Neuronal stem cell (in vitro differentiated cells): ENCODE results near the gene OSBPL2.

Experiments
- DNase-seq: peaks from one replicate; pipeline ENCODE4 v3.0.0-alpha.2; 2013; ENCODE audit warnings: low spot score
- H2AFZ ChIP-seq: one replicate; pipeline ENCODE4 v1.6.1; 2013; ENCODE audit warnings: mild to moderate bottlenecking, low read length, inconsistent platforms
- H2AK5ac ChIP-seq: 2 replicates; pipeline ENCODE4 v1.6.1; 2013; ENCODE audit warnings: low read depth, mild to moderate bottlenecking, inconsistent platforms, low read length, moderate library complexity, mixed read lengths
- H2BK120ac ChIP-seq: 2 replicates; pipeline ENCODE4 v1.6.1; 2013; ENCODE audit warnings: low read depth, mild to moderate bottlenecking, inconsistent platforms, low read length, moderate library complexity, mixed read lengths
- H2BK12ac ChIP-seq: one replicate; pipeline ENCODE4 v1.6.1; 2013; ENCODE audit warnings: low read length, inconsistent platforms
- H2BK15ac ChIP-seq: 2 replicates; pipeline ENCODE4 v1.6.1; 2013; ENCODE audit warnings: mild to moderate bottlenecking, low read length, inconsistent platforms, mixed read lengths
- H2BK5ac ChIP-seq: one replicate; pipeline ENCODE4 v1.6.1; 2013; ENCODE audit warnings: inconsistent platforms, mild to moderate bottlenecking, low read length, moderate library complexity
- H3K14ac ChIP-seq: one replicate; pipeline ENCODE4 v1.6.1; 2013; ENCODE audit warnings: low read length, inconsistent platforms
- H3K18ac ChIP-seq: 2 replicates; pipeline ENCODE4 v1.6.1; 2013; ENCODE audit warnings: low read length, inconsistent platforms
- H3K23ac ChIP-seq: 2 replicates; pipeline ENCODE4 v1.6.1; 2013; ENCODE audit warnings: low read depth, mild to moderate bottlenecking, mixed read lengths, low read length, inconsistent platforms; ENCODE audit not compliant: poor library complexity
- H3K27ac ChIP-seq: replicated peaks from 3 replicates; pipeline ENCODE4 v1.5.1; 2013; ENCODE audit warnings: low read length, inconsistent platforms
- H3K27me3 ChIP-seq, 3 experiments: 2 replicates each; pipeline ENCODE4 v1.6.1; 2013; ENCODE audit warnings: low read length in 3 of 3, mild to moderate bottlenecking in 2 of 3, inconsistent platforms in 1 of 3, low read depth in 1 of 3, mixed read lengths in 1 of 3, moderate library complexity in 1 of 3; ENCODE audit not compliant: control insufficient read depth in 3 of 3, insufficient read depth in 3 of 3
- H3K36me3 ChIP-seq, 2 donors: replicated peaks in 1 of 2; 2 replicates each; pipeline ENCODE4 v1.6.1; 2013; ENCODE audit warnings: low read length in 2 of 2; ENCODE audit not compliant: control insufficient read depth in 2 of 2, insufficient read depth in 2 of 2
- H3K4ac ChIP-seq: 2 replicates; pipeline ENCODE4 v1.6.1; 2013; ENCODE audit warnings: inconsistent platforms, mild to moderate bottlenecking, low read length, moderate library complexity
- H3K4me1 ChIP-seq, 2 donors: 1 replicate in 1 of 2; 2 replicates in 1 of 2; pipeline ENCODE4 v1.6.1; 2013; ENCODE audit warnings: low read length in 2 of 2, low read depth in 1 of 2; ENCODE audit not compliant: control insufficient read depth in 2 of 2, insufficient read depth in 1 of 2
- H3K4me2 ChIP-seq: one replicate; pipeline ENCODE4 v1.6.1; 2013; ENCODE audit warnings: mild to moderate bottlenecking, low read length, inconsistent platforms; ENCODE audit not compliant: insufficient read depth, poor library complexity, severe bottlenecking
- H3K4me3 ChIP-seq, 2 donors: 2 replicates each; pipeline ENCODE4 v1.5.1; 2013; ENCODE audit warnings: low read length in 2 of 2, mild to moderate bottlenecking in 2 of 2, inconsistent platforms in 1 of 2, moderate library complexity in 1 of 2
- H3K79me1 ChIP-seq: one replicate; pipeline ENCODE4 v1.6.1; 2013; ENCODE audit warnings: low read depth, mild to moderate bottlenecking, inconsistent platforms, low read length, moderate library complexity
- H3K9ac ChIP-seq: one replicate; pipeline ENCODE4 v1.6.1; 2013; ENCODE audit warnings: mild to moderate bottlenecking, low read depth, low read length, inconsistent platforms; ENCODE audit not compliant: poor library complexity
- H3K9me3 ChIP-seq, 2 donors: replicated peaks in 1 of 2; 2 replicates each; pipeline versions ENCODE3 to v1.6.1; 2013; ENCODE audit warnings: low read length in 2 of 2, mild to moderate bottlenecking in 2 of 2, inconsistent platforms in 1 of 2, low read depth in 1 of 2, mixed read lengths in 1 of 2, moderate library complexity in 1 of 2; ENCODE audit not compliant: control insufficient read depth in 2 of 2, insufficient read depth in 1 of 2
- H4K8ac ChIP-seq: one replicate; pipeline ENCODE4 v1.6.1; 2013; ENCODE audit warnings: low read depth, mild to moderate bottlenecking, inconsistent platforms, low read length, moderate library complexity
- H4K91ac ChIP-seq: one replicate; pipeline ENCODE4 v1.6.1; 2013; ENCODE audit warnings: low read length, low read depth, mild to moderate bottlenecking, inconsistent platforms; ENCODE audit not compliant: poor library complexity
- WGBS, 2 donors: extraction: QIAGEN DNeasy Blood & Tissue Kit; methylation state at CpG; one replicate each; pipeline ENCODE4 v1.1.7; 2013; ENCODE audit warnings: missing lambda C conversion rate in 2 of 2, mixed read lengths in 1 of 2; ENCODE audit not compliant: insufficient read length in 2 of 2, insufficient replicate concordance in 1 of 2; ENCODE audit errors: extremely low coverage in 2 of 2; 5-methylcytosine and 5-hydroxymethylcytosine counted together

The OSBPL2 gene

DNA sequence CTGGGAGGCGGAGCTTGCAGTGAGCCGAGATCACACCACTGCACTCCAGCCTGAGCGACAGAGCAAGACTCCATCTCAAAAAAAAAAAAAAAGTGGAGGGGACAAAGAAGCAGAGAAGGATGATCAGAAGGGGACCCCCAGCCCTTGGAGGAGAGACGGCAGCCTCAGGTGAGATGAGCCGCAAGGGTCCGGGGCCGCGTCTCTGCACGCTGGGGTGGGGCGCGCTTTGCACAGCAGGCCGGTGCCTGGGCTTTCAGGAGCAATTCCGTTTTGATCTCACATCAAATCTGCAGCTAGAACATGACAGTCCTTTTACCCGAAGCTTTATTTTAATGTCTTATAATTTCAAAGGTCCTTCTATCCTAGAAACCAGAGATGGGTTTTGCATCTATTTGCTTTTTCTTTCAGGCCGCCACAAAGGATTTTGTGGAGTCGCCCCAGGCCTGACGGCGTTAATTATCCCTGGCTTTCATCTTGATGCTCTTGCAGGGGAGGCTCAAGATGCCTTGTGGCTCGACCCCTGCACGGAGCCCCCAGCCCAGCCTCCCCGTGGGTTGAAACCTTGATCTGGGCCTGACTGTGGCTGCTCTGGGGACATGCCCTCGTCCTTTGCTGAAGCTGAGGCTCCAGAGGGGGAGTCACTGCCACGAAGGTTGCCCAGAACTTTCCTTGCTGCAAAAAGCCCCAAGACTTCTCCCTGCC is 35.5 kb upstream of the OSBPL2 start:
- Histone ChIP-seq H3K4me3 (no peak overlapping the region), H3K27me3 (no peaks in the 10 kb centered on the region), H3K23ac (no peak overlapping the region), H2AFZ (no peak overlapping the region), H3K4me1 (peaks cover 0 to under 1% of the 10 kb centered on the region in 2 donors), H2AK5ac (no peak overlapping the region), H3K9me3 (peaks cover 0 to 2% of the 10 kb centered on the region in 2 donors), H2BK120ac (no peak overlapping the region), H3K14ac (no peak overlapping the region), H3K36me3 (peaks cover 26 to 47% of the 10 kb centered on the region in 2 donors), H3K4ac (no peak overlapping the region), H2BK5ac (no peak overlapping the region), H3K9ac (no peak overlapping the region), H3K27ac (no peak overlapping the region), H4K8ac (no peak overlapping the region), H4K91ac (no peak overlapping the region), H2BK12ac (no peak overlapping the region), H3K79me1 (peaks cover 4% of the 10 kb centered on the region), H3K4me2 (no peak overlapping the region), H3K18ac (no peak overlapping the region), H2BK15ac (no peak overlapping the region)
- WGBS, 2 donors: no CpG with 5 or more reads among the region's 23 CpGs
- DNase-seq: no peak

DNA sequence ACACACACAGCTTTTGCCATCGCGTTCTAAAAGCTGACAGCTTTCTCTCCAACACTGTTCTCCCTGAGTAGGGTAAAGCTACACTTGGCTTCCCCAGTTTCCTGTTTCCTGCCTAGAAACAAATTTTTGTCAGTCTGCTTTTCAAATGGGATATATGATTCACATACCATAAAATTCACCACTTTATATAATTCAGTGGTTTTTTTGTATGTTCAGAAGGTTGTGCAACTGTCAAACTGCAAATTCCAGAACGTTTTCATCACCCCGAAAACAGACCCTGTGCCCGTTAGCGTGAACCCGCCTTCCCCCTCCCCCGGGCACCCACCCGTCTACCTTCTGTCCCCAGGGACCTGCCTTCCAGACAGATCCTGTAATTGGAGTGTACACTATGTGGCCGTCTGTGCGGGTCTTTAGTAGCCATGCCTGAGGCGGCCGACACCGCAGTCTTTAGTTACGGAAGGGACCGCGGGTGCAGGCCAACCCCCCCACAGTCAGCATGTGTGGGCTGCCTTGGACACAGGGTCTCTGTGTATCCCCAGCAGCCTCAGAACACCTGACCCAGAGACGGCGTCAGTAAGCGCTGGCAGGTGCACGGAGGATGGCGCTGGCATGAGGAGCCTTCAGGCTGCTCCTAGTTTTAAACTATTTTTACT is 34.8 kb upstream of the OSBPL2 start:
- no peak for DNase-seq
- no peak overlapping the region for H3K18ac ChIP-seq
- no peaks in the 10 kb centered on the region for H3K27me3 ChIP-seq
- no peak overlapping the region for H3K4ac ChIP-seq
- H2BK5ac ChIP-seq: no peak overlapping the region
- peaks cover 0 to 2% of the 10 kb centered on the region in 2 donors for H3K9me3 ChIP-seq
- no peak overlapping the region for H3K23ac ChIP-seq
- H3K79me1 ChIP-seq: peaks cover 3% of the 10 kb centered on the region
- H2BK12ac ChIP-seq: no peak overlapping the region
- no CpG with 5 or more reads among the region's 22 CpGs for WGBS, 2 donors
- no peak overlapping the region for H3K27ac ChIP-seq
- H2BK120ac ChIP-seq: no peak overlapping the region
- no peak overlapping the region for H4K91ac ChIP-seq
- H3K36me3 ChIP-seq: peaks cover 20 to 40% of the 10 kb centered on the region in 2 donors
- peaks cover 0 to 2% of the 10 kb centered on the region in 2 donors for H3K4me1 ChIP-seq
- no peak overlapping the region for H2BK15ac ChIP-seq
- no peak overlapping the region for H2AK5ac ChIP-seq
- H3K4me3 ChIP-seq: no peak overlapping the region
- H4K8ac ChIP-seq: no peak overlapping the region
- H3K4me2 ChIP-seq: no peak overlapping the region
- no peak overlapping the region for H2AFZ ChIP-seq
- H3K9ac ChIP-seq: peak overlapping the region; percentile 63
- no peak overlapping the region for H3K14ac ChIP-seq

DNA sequence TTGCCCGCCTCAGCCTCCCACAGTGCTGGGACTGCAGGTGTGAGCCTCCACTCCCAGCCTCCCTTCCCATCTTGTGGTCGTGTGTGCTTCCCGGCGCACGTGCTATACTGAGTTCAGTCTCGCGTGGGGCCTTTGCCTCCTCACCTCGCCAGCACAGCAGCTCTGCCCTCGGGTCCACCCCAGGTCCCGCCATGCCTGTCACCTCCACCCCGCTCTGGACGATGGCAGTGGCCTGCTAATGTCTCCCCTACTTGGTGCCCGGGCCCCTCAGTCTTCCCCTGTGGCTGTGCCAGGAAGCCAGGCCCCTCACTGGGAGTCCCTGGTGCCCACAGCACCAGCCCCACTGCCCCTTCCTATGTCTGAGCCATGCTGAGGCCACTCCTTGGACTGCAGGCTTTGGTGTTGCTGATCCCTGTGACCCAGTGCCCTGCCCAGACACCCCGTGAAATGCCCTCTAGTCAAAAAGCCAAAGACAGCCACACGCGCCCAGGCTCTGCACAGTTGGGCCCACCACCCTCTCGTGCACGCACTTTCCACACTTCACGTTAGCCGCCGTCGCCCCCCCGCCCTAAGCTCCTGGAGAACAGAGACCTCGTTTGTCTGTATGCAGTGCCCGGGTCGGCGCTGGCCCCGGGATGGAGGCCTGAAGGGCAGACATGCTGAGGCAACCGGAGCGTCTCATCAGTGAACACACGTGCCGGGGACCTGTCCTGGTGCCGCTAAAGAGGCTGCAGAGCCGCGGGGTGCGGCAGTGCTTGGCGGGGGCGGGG is 32.5 kb upstream of the OSBPL2 start:
- no peak overlapping the region for H4K91ac ChIP-seq

DNA sequence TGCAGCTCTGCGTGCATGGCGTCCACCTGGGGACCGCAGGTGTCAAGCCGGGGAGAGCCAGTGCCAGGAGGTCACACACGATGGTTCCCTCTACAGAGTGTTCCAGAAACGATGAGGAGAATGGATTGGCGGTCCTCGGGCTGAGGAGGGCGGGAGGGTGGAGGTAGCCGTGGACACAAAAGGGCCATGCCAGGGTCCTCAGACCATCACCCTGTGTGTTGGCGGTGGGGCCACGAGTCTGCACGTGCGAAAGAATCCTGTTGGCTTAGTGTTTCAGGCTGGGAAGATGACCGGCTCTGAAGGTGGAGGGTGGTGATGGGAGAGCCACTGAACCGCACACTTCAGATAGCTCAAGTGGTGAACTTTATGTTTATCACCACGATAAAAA is 31.9 kb upstream of the OSBPL2 start:
- no peak overlapping the region for H3K4me2 ChIP-seq
- H3K23ac ChIP-seq: no peak overlapping the region
- peak overlapping the region; percentile 65 for H4K8ac ChIP-seq
- H3K9me3 ChIP-seq: peaks cover 0 to 2% of the 10 kb centered on the region in 2 donors
- H2BK5ac ChIP-seq: peak overlapping the region; percentile 24
- no peak overlapping the region for H2AFZ ChIP-seq
- no peak overlapping the region for H3K9ac ChIP-seq
- no peak overlapping the region for H3K18ac ChIP-seq
- H2BK15ac ChIP-seq: no peak overlapping the region
- no peak overlapping the region for H3K14ac ChIP-seq
- no CpG with 5 or more reads among the region's 17 CpGs for WGBS, 2 donors
- peak overlapping the region; percentile 3 for H2BK12ac ChIP-seq
- H3K4me1 ChIP-seq: peaks cover 3 to 6% of the 10 kb centered on the region in 2 donors
- no peak for DNase-seq
- H3K79me1 ChIP-seq: peaks cover 1% of the 10 kb centered on the region
- peaks cover 10 to 15% of the 10 kb centered on the region in 2 donors for H3K36me3 ChIP-seq
- H3K27ac ChIP-seq: no peak overlapping the region
- no peak overlapping the region for H2BK120ac ChIP-seq
- no peaks in the 10 kb centered on the region for H3K27me3 ChIP-seq
- H3K4ac ChIP-seq: no peak overlapping the region
- H3K4me3 ChIP-seq: no peak overlapping the region
- no peak overlapping the region for H4K91ac ChIP-seq
- H2AK5ac ChIP-seq: no peak overlapping the region

More for the DNA sequence above, 32.5 kb upstream of the OSBPL2 start:
- Histone ChIP-seq H3K18ac (peak overlapping the region; percentile 57), H3K27ac (no peak overlapping the region), H4K8ac (peak overlapping the region; percentile 65), H3K9ac (no peak overlapping the region), H3K14ac (no peak overlapping the region), H3K36me3 (peaks cover 12 to 21% of the 10 kb centered on the region in 2 donors), H3K9me3 (peaks cover 0 to 2% of the 10 kb centered on the region in 2 donors), H2BK120ac (no peak overlapping the region), H2AK5ac (peak overlapping the region; percentile 70), H3K4me3 (no peak overlapping the region), H3K27me3 (no peaks in the 10 kb centered on the region), H2BK12ac (peak overlapping the region; percentile 41), H3K4ac (no peak overlapping the region), H3K79me1 (peaks cover 1% of the 10 kb centered on the region), H2BK15ac (no peak overlapping the region), H3K23ac (no peak overlapping the region), H2BK5ac (peak overlapping the region; percentile 24), H2AFZ (no peak overlapping the region), H3K4me2 (no peak overlapping the region), H3K4me1 (peaks cover 3 to 6% of the 10 kb centered on the region in 2 donors)
- no peak for DNase-seq
- no CpG with 5 or more reads among the region's 38 CpGs for WGBS, 2 donors
